NCI-H510A treated with DMSO at 0.1 percent for 48 hours (cell line): ENCODE measurements around the gene ATP6V0B.

Experiments used
- DNase-seq: peaks from one replicate; lab custom pipeline; 2025; lab: John Stamatoyannopoulos, UW

ATP6V0B gene

GRCh38 chr1:43969746-43970466 lies 4.9 kb upstream of the ATP6V0B start, which contains the start of gene DPH2:
Gene DPH2 (plus strand): TSS chr1:43970010. CDS start chr1:43970176, 166 bp downstream.
- peak; percentile 100 for DNase-seq

- no peak for DNase-seq
These were observed 4.3 kb upstream of the ATP6V0B start for GRCh38 chr1:43970502-43970901.

GRCh38 chr1:43970911-43971310 lies 3.8 kb upstream of the ATP6V0B start:
- DNase-seq, result no peak

- no peak for DNase-seq
These were observed 3.3 kb upstream of the ATP6V0B start for GRCh38 chr1:43971336-43971980.

GRCh38 chr1:43973981-43974442 lies 748 bp upstream of the ATP6V0B start:
- DNase-seq, result peak; percentile 100

GRCh38 chr1:43975249-43975961 lies 645 bp downstream of the ATP6V0B start:
- peak; percentile 74 for DNase-seq

GRCh38 chr1:43976045-43976444 lies 1.3 kb downstream of the ATP6V0B start:
- no peak for DNase-seq

- DNase-seq, result no peak
These were observed 2.1 kb downstream of the ATP6V0B start for GRCh38 chr1:43976890-43977289.

- DNase-seq, result no peak
These were observed 2.9 kb downstream of the ATP6V0B start for GRCh38 chr1:43977376-43978263.

- no peak for DNase-seq
These were observed 3.4 kb downstream of the ATP6V0B start for GRCh38 chr1:43978264-43978550.

GRCh38 chr1:43978551-43979260 lies 3.9 kb downstream of the ATP6V0B start, which contains the start of gene B4GALT2:
Gene B4GALT2 (plus strand): TSS chr1:43979210. CDS start chr1:43981161, 1,951 bp downstream.
- DNase-seq, result peak; percentile 89

GRCh38 chr1:43979261-43979527 lies 4.4 kb downstream of the ATP6V0B start:
- no peak for DNase-seq

- peak; percentile 78 for DNase-seq
These were observed 4.9 kb downstream of the ATP6V0B start for GRCh38 chr1:43979528-43980254.

GRCh38 chr1:43980255-43981134 lies 5.7 kb downstream of the ATP6V0B start:
- peak; percentile 86 for DNase-seq

- peak; percentile 96 for DNase-seq
These were observed 6.4 kb downstream of the ATP6V0B start for GRCh38 chr1:43981135-43981491.

GRCh38 chr1:43981636-43982035 lies 6.9 kb downstream of the ATP6V0B start:
- DNase-seq, result no peak

- DNase-seq, result no peak
These were observed 7.5 kb downstream of the ATP6V0B start for GRCh38 chr1:43982241-43982640.

- no peak for DNase-seq
These were observed 8.0 kb downstream of the ATP6V0B start for GRCh38 chr1:43982808-43983207.

- no peak for DNase-seq
These were observed 8.6 kb downstream of the ATP6V0B start for GRCh38 chr1:43983253-43983899.
